ENCODE data around the gene TCF15.

The TCF15 gene

DNA sequence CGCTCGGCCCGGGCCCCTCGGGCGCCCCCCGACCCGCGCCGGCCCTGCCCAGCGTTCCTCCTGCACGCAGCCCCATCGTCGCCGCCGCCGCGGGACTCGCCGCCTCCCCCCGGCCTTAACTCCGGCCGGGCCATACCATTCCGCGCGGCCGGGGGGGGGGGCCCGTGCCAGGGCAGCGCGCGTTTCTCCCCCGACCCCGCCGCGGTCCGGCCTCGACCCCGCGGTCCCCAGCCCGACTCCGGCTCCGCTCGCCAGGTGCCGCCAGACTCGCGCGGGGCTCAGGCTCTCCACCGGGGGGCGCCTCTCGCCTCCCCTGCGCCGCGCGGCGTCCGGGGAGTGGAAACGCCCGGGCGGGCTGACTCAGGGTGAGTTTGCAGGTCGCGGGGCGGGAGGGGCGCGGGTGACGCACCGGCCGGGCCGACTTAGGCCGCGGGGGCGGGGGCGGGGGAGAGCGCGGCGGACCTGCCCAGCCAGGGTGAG is 43.0 kb upstream of the TCF15 start, which contains the start of gene SRXN1:
Gene SRXN1 (minus strand): TSS at position 91 of the 480 bp plus-strand sequence. CDS start 15 bp downstream, at position 76.
- peak; percentile 55; the same call in 1 of the 2 replicates for TF ChIP-seq ZFX (IDR thresholded peaks at IDR 0.05)
- TF ChIP-seq, protein P1, sequence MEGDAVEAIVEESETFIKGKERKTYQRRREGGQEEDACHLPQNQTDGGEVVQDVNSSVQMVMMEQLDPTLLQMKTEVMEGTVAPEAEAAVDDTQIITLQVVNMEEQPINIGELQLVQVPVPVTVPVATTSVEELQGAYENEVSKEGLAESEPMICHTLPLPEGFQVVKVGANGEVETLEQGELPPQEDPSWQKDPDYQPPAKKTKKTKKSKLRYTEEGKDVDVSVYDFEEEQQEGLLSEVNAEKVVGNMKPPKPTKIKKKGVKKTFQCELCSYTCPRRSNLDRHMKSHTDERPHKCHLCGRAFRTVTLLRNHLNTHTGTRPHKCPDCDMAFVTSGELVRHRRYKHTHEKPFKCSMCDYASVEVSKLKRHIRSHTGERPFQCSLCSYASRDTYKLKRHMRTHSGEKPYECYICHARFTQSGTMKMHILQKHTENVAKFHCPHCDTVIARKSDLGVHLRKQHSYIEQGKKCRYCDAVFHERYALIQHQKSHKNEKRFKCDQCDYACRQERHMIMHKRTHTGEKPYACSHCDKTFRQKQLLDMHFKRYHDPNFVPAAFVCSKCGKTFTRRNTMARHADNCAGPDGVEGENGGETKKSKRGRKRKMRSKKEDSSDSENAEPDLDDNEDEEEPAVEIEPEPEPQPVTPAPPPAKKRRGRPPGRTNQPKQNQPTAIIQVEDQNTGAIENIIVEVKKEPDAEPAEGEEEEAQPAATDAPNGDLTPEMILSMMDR (conservative IDR thresholded peaks at IDR 0.05), result peak; percentile 63
- H3K27ac ChIP-seq, result peak within 1 kb of the TSS; percentile 98

DNA sequence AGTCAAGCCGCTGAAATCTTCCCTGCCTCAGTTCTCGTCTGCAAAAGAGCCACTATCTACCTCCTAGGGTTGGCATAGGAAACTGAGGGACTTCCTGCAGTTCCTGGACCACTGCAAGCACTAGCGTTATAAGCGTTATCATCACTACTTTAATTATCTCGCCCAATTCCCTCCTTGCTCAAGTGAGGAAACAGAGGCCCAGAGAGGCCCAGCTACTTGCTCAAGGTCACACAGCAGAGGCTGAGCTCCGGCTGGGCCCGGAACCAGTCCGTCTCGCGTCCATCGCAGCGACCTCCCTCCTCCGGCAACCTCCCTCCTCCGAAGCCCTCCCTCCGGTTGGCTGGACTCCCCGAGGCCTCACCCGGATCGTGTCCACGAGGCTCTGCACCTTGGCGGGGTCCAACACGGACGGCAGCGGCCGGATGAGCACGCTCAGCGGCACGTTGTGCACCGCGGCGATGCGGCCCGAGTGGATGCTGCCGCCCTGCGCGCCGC is 42.6 kb upstream of the TCF15 start:
- peak; percentile 86 for TF ChIP-seq ZFX (IDR thresholded peaks at IDR 0.05)
- TF ChIP-seq, protein P1 (conservative IDR thresholded peaks at IDR 0.05), result no peak
- peak overlapping the region; percentile 98 for H3K27ac ChIP-seq

DNA sequence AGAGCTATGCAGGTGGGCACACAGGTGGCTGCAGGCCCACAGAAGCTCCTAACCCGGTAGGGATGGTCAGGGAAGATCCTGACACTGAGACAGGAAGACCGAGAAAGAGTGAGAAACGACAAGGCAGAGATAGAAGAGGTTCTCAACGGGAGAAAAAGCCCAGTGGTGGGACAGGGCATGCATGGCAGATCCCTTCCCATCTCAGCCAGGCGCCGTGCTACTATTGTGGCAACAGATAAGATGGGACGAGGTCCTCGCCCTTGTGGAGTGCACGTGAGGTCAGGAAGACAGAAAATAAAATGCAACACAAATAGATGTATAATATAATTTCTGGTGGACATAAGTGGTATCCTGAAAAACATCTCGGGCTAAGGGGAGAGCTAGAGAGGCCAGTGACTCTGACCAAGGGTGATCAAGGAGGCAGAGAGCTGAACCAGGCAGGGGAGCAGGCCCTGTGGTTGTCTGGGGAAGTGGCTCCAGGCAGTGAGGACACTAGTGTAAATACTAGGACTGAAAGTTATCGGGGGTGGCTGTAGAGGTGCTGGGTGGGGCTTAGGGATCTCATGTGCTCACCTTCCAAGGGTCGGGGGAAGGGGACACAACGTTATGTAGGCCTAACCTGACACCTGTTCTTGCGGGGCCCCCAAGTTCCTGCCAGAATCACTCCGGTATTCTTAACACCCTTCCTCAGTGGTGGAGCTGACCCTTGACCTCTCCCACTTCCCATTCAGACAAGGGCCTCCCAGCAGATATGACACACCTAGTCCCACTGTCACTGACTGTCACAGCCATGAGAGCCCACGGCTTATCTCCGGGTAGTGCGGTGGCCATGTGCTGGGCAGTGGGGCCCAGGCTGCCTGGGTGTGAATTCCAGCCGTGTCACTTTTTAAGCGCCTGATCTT is 41.9 kb upstream of the TCF15 start:
- peak overlapping the region; percentile 98 for H3K27ac ChIP-seq
- TF ChIP-seq, protein P1 (conservative IDR thresholded peaks at IDR 0.05), result no peak
- no peak for TF ChIP-seq ZFX (IDR thresholded peaks at IDR 0.05)

DNA sequence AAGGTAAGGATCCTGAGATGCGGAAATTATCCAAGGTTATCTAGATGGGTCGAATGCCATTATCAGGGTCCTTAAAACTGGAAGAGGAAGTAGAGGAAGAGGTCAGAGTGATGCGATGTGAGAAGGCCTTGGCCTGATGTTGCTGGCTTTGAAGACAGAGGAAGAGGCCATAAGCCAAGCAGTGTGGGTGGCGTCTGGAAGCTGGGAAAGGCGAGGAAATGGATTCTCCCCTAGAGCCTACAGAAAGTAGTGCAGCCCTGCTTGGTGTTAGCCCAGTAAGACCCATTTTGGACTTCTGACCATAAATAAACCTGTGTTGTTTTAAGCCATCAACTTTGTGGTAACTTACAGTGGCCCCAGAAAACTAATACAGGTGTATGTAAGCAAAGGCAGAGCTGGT is 40.8 kb upstream of the TCF15 start:
- no peak overlapping the region; the same call in 1 of the 2 replicates for H3K27ac ChIP-seq
- no peak for TF ChIP-seq ZFX (IDR thresholded peaks at IDR 0.05)
- TF ChIP-seq, protein P1 (conservative IDR thresholded peaks at IDR 0.05), result no peak

DNA sequence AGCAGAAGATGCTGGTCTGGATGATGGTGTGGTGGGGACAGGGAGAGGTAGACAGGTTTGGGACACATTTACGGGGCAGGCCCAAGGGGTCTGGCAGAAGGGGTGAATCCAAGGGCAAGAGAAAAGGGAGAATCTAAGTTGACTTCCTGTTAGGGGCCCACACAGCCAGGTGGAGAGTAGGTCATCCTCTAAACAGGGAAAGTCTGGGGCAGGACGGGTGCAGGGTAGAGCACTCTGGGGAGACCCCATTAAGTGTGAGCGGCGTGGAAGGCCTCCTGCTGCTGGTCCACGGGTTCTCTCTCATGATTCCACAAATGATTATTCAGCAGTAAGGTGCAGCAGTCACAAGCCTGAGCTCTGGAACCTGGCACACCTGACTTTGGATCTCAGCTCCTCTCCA is 40.2 kb upstream of the TCF15 start:
- H3K27ac ChIP-seq, result no peak overlapping the region
- TF ChIP-seq, protein P1 (conservative IDR thresholded peaks at IDR 0.05), result no peak
- no peak for TF ChIP-seq ZFX (IDR thresholded peaks at IDR 0.05)

DNA sequence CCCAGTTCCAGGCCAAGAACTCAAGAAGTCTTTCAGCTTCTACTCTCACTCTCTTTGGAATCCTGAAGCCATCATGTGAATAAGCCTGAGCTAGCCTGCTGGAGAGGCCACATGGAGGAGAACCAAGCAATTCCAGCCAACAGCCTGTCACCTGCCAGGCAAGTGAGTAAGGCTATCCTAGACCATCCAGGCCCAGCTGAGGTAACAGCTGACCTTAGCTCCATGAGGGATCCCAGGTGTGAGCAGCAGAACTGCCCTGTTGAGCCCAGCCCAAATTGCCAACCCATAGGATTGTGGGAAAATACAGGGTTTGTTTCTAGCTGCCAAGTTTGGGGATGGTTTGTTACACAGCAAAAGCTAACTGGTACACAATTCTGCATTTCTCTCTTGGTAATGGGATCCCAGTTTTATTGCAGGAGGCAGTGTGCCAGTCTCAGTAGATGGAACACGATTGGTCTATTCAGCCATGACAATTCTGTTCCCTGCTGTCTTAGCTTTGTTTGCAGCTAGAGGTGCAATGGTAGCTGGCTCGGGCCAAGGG is 37.4 kb upstream of the TCF15 start:
- no peak overlapping the region for H3K27ac ChIP-seq
- TF ChIP-seq ZFX (IDR thresholded peaks at IDR 0.05), result no peak
- TF ChIP-seq, protein P1 (conservative IDR thresholded peaks at IDR 0.05), result no peak

DNA sequence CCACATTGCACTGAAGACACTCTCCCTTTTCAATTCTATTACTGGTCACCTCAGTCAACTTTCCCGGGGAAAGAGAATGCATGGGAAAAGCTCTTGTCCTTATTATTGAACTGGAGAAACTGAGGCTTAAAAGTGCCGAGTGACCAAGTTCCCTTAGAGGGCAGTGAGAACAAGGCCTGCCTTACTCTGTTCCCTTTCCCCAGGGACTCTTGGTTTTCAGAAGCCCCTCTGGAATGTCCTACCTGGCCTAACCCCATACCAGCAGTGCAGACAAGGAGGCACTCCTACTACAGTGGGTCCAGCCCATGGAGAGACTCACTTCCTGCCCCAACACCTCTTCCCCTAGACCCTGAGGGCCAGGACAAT is 36.7 kb upstream of the TCF15 start:
- H3K27ac ChIP-seq, result no peak overlapping the region
- TF ChIP-seq, protein P1 (conservative IDR thresholded peaks at IDR 0.05), result no peak
- TF ChIP-seq ZFX (IDR thresholded peaks at IDR 0.05), result no peak

Measured in C4-2B (cell line).